Peyer's patch (tissue), 4 donors: Measurements from ENCODE around the gene GEMIN2.
"Not testable (repeated sequence)": the region's sequence is repeated elsewhere in the genome, so short reads cannot be mapped to it uniquely, and the experiment has no call there.

Source experiments
- POLR2A ChIP-seq, 2 donors: fragments of 450-650 bp; IDR thresholded peaks; one replicate each; pipeline ENCODE4 v1.5.1; 2017; ENCODE audit warnings: antibody characterized with exemption in 2 of 2, mild to moderate bottlenecking in 2 of 2, moderate library complexity in 2 of 2
- TF ChIP-seq, protein P1 (sequence below), 6 experiments: fragments of 450-650 bp in 4 of 6; fragments of 200-600 bp in 2 of 6; sonication (generic) in 1 of 6; IDR thresholded peaks; one replicate each; pipeline ENCODE4 v1.5.1; 2017 to 2019; ENCODE audit warnings: antibody characterized with exemption in 6 of 6, mild to moderate bottlenecking in 3 of 6, moderate library complexity in 1 of 6

DNA sequence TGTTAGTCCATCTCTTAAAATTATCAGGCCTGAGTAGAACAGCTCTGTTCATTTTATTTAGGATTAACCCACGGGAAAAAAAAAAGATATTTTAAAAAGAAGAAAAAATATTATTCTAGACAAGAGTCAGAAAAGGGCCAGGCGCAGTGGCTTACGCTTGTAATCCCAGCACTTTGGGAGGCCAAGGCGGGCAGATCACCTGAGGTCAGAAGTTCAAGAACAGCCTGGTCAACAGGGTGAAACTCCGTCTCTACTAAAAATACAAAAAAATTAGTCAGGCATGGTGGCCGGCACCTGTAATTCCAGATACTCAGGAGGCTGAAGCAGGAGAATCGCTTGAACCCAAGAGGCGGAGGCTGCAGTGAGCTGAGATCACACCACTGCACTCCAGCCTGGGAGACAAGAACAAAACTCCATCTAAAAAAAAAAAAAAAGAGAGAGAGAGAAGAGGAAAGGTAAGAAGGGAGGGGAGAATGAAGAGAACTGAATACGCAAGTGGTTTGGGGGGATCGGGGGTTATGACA lies 53.7 kb downstream of the GEMIN2 start:
- TF ChIP-seq, protein P1, sequence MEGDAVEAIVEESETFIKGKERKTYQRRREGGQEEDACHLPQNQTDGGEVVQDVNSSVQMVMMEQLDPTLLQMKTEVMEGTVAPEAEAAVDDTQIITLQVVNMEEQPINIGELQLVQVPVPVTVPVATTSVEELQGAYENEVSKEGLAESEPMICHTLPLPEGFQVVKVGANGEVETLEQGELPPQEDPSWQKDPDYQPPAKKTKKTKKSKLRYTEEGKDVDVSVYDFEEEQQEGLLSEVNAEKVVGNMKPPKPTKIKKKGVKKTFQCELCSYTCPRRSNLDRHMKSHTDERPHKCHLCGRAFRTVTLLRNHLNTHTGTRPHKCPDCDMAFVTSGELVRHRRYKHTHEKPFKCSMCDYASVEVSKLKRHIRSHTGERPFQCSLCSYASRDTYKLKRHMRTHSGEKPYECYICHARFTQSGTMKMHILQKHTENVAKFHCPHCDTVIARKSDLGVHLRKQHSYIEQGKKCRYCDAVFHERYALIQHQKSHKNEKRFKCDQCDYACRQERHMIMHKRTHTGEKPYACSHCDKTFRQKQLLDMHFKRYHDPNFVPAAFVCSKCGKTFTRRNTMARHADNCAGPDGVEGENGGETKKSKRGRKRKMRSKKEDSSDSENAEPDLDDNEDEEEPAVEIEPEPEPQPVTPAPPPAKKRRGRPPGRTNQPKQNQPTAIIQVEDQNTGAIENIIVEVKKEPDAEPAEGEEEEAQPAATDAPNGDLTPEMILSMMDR (IDR thresholded peaks at IDR 0.05): not testable (repeated sequence)
- TF ChIP-seq POLR2A (IDR thresholded peaks at IDR 0.05): not testable (repeated sequence)
